Right lobe of liver (tissue), 6 donors: ENCODE measurements around the gene ZKSCAN5. TPM values are rescaled to one million over a fixed set of nuclear protein-coding genes. Genes with fewer than 3 reads are reported as not detected.

ENCODE experiments used
- ATAC-seq, 4 donors: fragments of 200-7000 bp; cut with Tn5 transposase; one replicate each; pipeline ENCODE4 v1.9.1; 2020; ENCODE audit warnings: mild to moderate bottlenecking in 4 of 4, moderate library complexity in 4 of 4
- DNase-seq, 3 donors: peaks; one replicate each; pipeline ENCODE4 v3.0.0-alpha.2; 2020
- H3K27ac ChIP-seq, 3 donors: fragments of 200-600 bp; one replicate each; pipeline ENCODE4 v1.8.0; 2022
- H3K27me3 ChIP-seq, 2 donors: fragments of 200-600 bp; one replicate each; pipeline ENCODE4 v1.8.0; 2022
- H3K36me3 ChIP-seq, 4 donors: fragments of 200-600 bp; sonication (generic) in 1 of 4; one replicate each; pipeline versions ENCODE4 v1.5.1 to v1.8.0; 2017 to 2022; ENCODE audit warnings: control low read depth in 1 of 4
- H3K4me1 ChIP-seq, 4 donors: fragments of 200-600 bp; sonication (generic) in 1 of 4; one replicate each; pipeline versions ENCODE4 v1.5.1 to v1.8.0; 2017 to 2022; ENCODE audit warnings: control low read depth in 1 of 4
- H3K4me3 ChIP-seq, 3 donors: fragments of 200-600 bp; one replicate each; pipeline ENCODE4 v1.8.0; 2022
- H3K9me3 ChIP-seq, 4 donors: fragments of 200-600 bp; sonication (generic) in 1 of 4; one replicate each; pipeline versions ENCODE4 v1.5.1 to v1.8.0; 2017 to 2022; ENCODE audit warnings: control low read depth in 1 of 4
- CTCF ChIP-seq, 4 donors: fragments of 200-600 bp in 3 of 4; fragments of 450-650 bp in 1 of 4; IDR thresholded peaks; one replicate each; pipeline versions ENCODE4 v1.5.1 to v1.8.0; 2016 to 2022; ENCODE audit warnings: antibody characterized with exemption in 4 of 4, mild to moderate bottlenecking in 2 of 4
- POLR2A ChIP-seq: fragments of 450-650 bp; IDR thresholded peaks from one replicate; pipeline ENCODE4 v1.6.1; 2017; ENCODE audit warnings: antibody characterized with exemption, mild to moderate bottlenecking
- WGBS: methylation state at CpG from one replicate; pipeline ENCODE4 v1.1.6; 2018; ENCODE audit warnings: low coverage, low lambda C conversion rate; ENCODE audit not compliant: insufficient coverage; ENCODE audit errors: missing lambda C conversion rate; 5-methylcytosine and 5-hydroxymethylcytosine counted together
- intact Hi-C, 2 donors: fragments of 100-400 bp; cut with DNase I; formaldehyde crosslinking; loops; one replicate each; pipeline versions ENCODE4 v1.11.2 to v1.14.1; 2022
- total RNA-seq, 6 experiments: library from RNA; depleted of rRNA in 2 of 6; stranded (reverse); fragments of >200 nt in 2 of 6; fragmentation: NEBNext Ultra II Directional in 3 of 6; extraction: Animal tissue kit (Norgen Biotek cat#: 25700) in 3 of 6; gene quantifications; one replicate each; pipeline versions ENCODE4 v1.1.0 to v1.2.4, GENCODE V29; 2016 to 2023
- donor health status: DM: no; HTN: yes; CAD: no.
- donor health status: DM: no; HTN: no; CAD: no.
- donor health status: DM: no; HTN: no; CAD: no.
- donor health status: DM: no; HTN: yes; CAD: no.
- donor health status: DM: no; HTN: yes; CAD: no.

ZKSCAN5 gene
- total RNA-seq, 6 experiments from 2014 or later = 2.7 to 4.4 (median 3.1) TPM

DNA sequence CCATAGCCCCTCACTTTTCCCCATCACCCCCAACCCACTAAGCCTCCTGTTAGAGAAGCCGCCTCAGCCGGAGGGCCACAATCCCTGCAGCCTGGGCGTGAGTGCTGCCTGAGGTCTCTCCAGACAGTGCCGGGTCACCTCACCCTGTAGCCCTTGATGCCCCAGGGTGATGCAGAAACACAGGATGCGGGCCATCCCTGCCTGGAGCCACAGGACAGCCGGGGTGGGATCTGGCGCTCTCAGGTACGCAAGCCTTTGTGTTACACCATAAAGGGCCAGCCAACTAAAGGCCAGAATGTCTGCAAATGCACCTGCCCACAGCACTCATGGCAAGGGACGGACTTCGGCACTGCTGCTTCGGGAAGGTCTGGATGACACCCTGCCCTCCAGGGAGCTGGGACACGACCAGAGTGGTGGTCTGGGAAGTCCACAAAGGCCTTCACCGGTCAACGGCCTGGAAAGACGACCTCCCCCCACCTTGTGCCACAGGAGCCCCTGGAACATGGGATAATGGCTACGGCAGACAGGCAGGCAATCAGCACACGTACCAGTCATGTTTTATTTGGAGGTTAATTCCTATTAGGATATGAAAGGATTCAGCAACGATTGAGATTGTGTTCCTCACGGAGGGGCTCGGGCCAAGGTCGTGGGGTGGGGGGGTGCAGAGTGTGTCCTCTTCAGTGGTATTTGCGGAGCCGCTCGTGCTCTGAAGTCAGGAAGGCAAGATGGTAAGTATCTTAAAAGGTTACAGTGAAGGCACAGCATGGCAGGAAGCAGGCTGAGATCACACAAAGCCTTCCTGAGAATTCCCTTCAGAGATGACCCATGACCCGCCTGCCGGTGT is 46.6 kb upstream of the ZKSCAN5 start:
- TF ChIP-seq POLR2A (no peak), CTCF (IDR thresholded peaks at IDR 0.05) (no peak)
- Histone ChIP-seq H3K4me1 (peaks cover 0 to 5% (median 0%) of the 10 kb centered on the region in 4 donors), H3K36me3 (peaks cover 0 to 46% (median 18%) of the 10 kb centered on the region in 4 donors), H3K4me3 (no peak overlapping the region), H3K27ac (no peak overlapping the region), H3K27me3 (no peaks in the 10 kb centered on the region), H3K9me3 (no peaks in the 10 kb centered on the region)
- WGBS = 78% methylated on average over 3 of the region's 26 CpGs
- peak in 1 of 4 donors; percentile 11 for ATAC-seq
- DNase-seq = no peak
- intact Hi-C loops = no loop called here

GRCh38 chr7:99459087-99459486 is 45.4 kb upstream of the ZKSCAN5 start:
- H3K4me3 ChIP-seq = no peak overlapping the region
- H3K27ac ChIP-seq = no peak overlapping the region
- peaks cover 0 to 40% (median 17%) of the 10 kb centered on the region in 4 donors for H3K36me3 ChIP-seq
- ATAC-seq (peak; percentile 17 to 44 (median 31)), DNase-seq (no peak)
- no peaks in the 10 kb centered on the region for H3K27me3 ChIP-seq
- H3K4me1 ChIP-seq = peaks cover 0 to 9% (median 0%) of the 10 kb centered on the region in 4 donors
- no peaks in the 10 kb centered on the region for H3K9me3 ChIP-seq
- TF ChIP-seq POLR2A (no peak), CTCF (IDR thresholded peaks at IDR 0.05) (peak in 2 of 4 donors; percentile 8 to 9)
- intact Hi-C loops = no loop called here
- 90% methylated on average over 7 of the region's 8 CpGs for WGBS

DNA sequence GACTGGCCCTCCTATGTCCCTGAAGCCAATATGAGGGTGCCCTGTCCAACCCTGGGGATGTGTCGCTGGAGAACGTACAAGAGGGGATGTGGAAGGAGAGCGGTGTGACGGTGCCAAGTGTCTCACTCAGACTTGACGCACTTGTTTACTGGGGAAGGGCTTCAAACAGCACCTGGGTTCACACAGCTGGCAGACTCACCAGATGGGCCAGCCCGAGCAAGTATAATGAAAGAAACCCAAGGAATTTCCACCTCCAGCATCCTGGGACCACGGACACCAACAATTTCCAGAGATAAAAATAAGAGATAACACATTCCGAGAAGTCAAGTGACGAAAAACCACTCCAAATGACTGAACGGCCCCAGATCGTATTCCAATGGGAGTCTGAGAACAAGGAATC is 43.8 kb upstream of the ZKSCAN5 start:
- DNase-seq (no peak), ATAC-seq (no peak)

DNA sequence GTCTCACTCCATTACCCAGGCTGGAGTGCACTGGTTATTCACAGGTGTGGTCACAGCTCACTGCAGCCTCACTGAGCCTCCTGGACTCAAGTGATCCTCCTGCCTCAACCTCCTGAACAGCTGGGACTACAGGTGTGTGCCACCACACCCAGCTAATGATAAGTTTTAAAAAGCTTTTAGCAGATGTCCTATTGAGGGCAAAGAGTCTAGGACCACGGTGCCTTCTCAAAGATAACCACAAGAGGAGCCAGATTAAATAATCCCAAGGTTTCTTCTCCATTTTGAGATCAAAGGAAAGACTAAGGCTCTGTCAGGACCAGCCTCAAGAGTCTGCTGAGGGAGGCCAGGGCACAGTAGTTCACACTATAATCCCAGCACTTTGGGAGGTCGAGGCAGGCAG is 43.2 kb upstream of the ZKSCAN5 start:
- no CpG with 5 or more reads among the region's 2 CpGs for WGBS
- H3K4me1 ChIP-seq = peaks cover 0 to 21% (median 4%) of the 10 kb centered on the region in 4 donors
- H3K36me3 ChIP-seq = peaks cover 0 to 35% (median 14%) of the 10 kb centered on the region in 4 donors
- H3K27me3 ChIP-seq = no peaks in the 10 kb centered on the region
- intact Hi-C loops = no loop called here
- no peaks in the 10 kb centered on the region for H3K9me3 ChIP-seq
- no peak overlapping the region for H3K4me3 ChIP-seq
- no peak for DNase-seq
- ATAC-seq = no peak
- H3K27ac ChIP-seq = no peak overlapping the region
- TF ChIP-seq CTCF (IDR thresholded peaks at IDR 0.05) (no peak), POLR2A (no peak)

More for the DNA sequence above, 43.8 kb upstream of the ZKSCAN5 start:
- Histone ChIP-seq H3K27ac (no peak overlapping the region), H3K27me3 (no peaks in the 10 kb centered on the region), H3K4me1 (peaks cover 0 to 20% (median 4%) of the 10 kb centered on the region in 4 donors), H3K36me3 (peaks cover 0 to 35% (median 14%) of the 10 kb centered on the region in 4 donors), H3K9me3 (no peaks in the 10 kb centered on the region), H3K4me3 (no peak overlapping the region)
- intact Hi-C loops = no loop called here
- TF ChIP-seq POLR2A = no peak
- no peak for TF ChIP-seq CTCF (IDR thresholded peaks at IDR 0.05)
- WGBS = 89% methylated on average over 5 of the region's 11 CpGs
